GM12873 (cell line): Measurements from ENCODE around the gene BICC1.

Experiments used
- CTCF ChIP-seq: IDR thresholded peaks from 2 replicates; pipeline ENCODE4 v1.5.1; 2012; ENCODE audit warnings: low read depth, mild to moderate bottlenecking, moderate library complexity, low read length, control low read depth; ENCODE audit not compliant: insufficient read depth; ENCODE audit errors: missing control alignments

Gene BICC1

GRCh38 chr10:58544135-58544534 lies 31.5 kb downstream of the BICC1 start:
- TF ChIP-seq CTCF = no peak

- TF ChIP-seq CTCF = no peak
Observed at GRCh38 chr10:58545427-58545826, 32.8 kb downstream of the BICC1 start.

- no peak for TF ChIP-seq CTCF
Observed at GRCh38 chr10:58546137-58546536, 33.5 kb downstream of the BICC1 start.

GRCh38 chr10:58546722-58547445 lies 34.2 kb downstream of the BICC1 start:
- TF ChIP-seq CTCF = no peak

GRCh38 chr10:58547963-58548362 lies 35.3 kb downstream of the BICC1 start:
- TF ChIP-seq CTCF = no peak

- TF ChIP-seq CTCF = no peak
Observed at GRCh38 chr10:58554316-58554715, 41.6 kb downstream of the BICC1 start.

- TF ChIP-seq CTCF = no peak
Observed at GRCh38 chr10:58555170-58555929, 42.7 kb downstream of the BICC1 start.
